ENCODE results near the gene ZNF862.

Gene ZNF862

DNA sequence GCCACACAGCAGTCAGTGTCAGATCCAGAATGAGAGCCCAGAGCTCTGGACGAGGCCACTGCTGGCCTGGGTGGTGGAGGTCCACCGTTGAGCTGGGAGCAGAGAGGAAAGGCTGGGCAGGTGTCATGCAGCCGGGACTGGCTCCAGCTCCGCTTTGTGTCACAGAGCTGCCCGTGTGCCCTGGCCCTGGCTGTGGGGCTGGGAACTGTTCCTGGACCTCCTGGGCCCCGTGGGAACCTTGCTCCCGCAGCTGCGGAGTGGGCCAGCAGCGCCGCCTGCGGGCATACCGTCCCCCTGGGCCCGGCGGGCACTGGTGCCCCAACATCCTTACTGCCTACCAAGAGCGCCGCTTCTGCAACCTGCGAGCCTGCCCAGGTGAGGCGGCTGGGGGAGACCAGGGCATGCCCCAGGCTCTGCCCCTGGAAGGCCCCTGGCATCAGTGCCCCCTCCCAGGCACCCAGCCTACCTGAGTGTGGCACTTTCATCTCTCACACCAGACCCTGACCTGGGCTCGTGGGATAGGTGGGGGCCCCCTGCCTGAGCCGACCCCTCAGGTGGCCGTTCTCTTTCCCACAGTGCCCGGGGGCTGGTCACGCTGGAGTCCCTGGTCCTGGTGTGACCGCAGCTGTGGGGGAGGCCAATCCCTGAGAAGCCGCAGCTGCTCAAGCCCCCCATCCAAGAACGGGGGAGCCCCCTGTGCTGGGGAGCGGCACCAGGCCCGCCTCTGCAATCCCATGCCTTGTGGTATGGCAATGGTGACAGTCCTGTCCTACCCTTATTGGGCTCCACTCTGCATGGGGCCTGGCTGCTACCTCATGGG, 18.8 kb upstream of the ZNF862 start:
- Histone ChIP-seq H3K4me1 (ENCODE audit: control insufficient read depth in 1 of 2, insufficient read depth in 2 of 2, low read length in 2 of 2) (no peaks in the 10 kb centered on the region), H3K9me3 (ENCODE audit: control insufficient read depth in 1 of 2, low read length in 2 of 2) (no peaks in the 10 kb centered on the region), H3K27me3 (ENCODE audit: low read depth, low read length) (no peaks in the 10 kb centered on the region), H3K4me3 (ENCODE audit: low read depth in 1 of 2, low read length in 2 of 2) (no peak overlapping the region), H3K27ac (ENCODE audit: low read length) (no peak overlapping the region), H3K36me3 (ENCODE audit: control insufficient read depth in 1 of 2, insufficient read depth in 2 of 2, low read length in 2 of 2) (no peaks in the 10 kb centered on the region)

DNA sequence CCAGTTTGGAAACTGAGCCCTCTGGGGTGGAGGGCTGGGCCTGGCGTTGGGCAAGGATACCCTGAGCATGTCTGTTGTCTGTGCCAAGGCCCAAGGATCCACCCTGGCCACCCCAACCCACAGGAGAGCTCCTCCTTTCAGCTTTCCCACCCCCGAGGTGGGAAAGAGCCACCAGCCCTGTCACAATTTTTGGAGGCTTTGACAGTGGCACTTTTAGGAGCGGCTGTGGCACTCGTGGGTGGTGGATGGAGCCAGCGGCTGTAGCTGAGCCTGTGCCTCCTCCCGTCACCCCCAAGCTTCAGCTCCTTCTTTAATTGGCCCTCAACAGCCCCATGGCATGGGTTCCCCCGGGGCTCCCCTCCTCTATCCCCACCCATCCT, 18.2 kb upstream of the ZNF862 start:
- Histone ChIP-seq H3K4me1 (ENCODE audit: control insufficient read depth in 1 of 2, insufficient read depth in 2 of 2, low read length in 2 of 2) (no peaks in the 10 kb centered on the region), H3K4me3 (ENCODE audit: low read depth in 1 of 2, low read length in 2 of 2) (no peak overlapping the region), H3K27me3 (ENCODE audit: low read depth, low read length) (no peaks in the 10 kb centered on the region), H3K9me3 (ENCODE audit: control insufficient read depth in 1 of 2, low read length in 2 of 2) (no peaks in the 10 kb centered on the region), H3K27ac (ENCODE audit: low read length) (no peak overlapping the region), H3K36me3 (ENCODE audit: control insufficient read depth in 1 of 2, insufficient read depth in 2 of 2, low read length in 2 of 2) (no peaks in the 10 kb centered on the region)

DNA sequence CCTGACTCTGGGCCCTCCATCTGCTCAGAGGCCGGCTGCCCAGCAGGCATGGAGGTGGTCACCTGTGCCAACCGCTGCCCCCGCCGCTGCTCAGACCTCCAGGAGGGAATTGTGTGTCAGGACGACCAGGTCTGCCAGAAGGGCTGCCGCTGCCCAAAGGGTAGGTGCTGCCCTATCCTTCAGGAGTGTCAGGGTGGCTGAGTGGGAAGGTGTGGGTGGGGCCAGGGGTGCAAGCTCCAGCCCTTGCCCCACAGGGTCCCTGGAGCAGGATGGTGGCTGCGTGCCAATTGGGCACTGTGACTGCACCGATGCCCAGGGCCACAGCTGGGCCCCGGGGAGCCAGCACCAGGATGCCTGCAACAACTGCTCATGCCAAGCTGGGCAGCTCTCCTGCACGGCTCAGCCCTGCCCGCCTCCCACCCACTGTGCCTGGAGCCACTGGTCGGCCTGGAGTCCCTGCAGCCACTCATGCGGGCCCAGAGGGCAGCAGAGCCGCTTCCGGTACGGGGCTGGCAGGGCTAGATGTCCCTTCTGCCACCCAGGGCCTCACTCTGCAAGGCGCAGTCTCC, 17.5 kb upstream of the ZNF862 start:
- Histone ChIP-seq H3K9me3 (ENCODE audit: control insufficient read depth in 1 of 2, low read length in 2 of 2) (no peaks in the 10 kb centered on the region), H3K36me3 (ENCODE audit: control insufficient read depth in 1 of 2, insufficient read depth in 2 of 2, low read length in 2 of 2) (no peaks in the 10 kb centered on the region), H3K27ac (ENCODE audit: low read length) (no peak overlapping the region), H3K27me3 (ENCODE audit: low read depth, low read length) (no peaks in the 10 kb centered on the region), H3K4me3 (ENCODE audit: low read depth in 1 of 2, low read length in 2 of 2) (no peak overlapping the region), H3K4me1 (ENCODE audit: control insufficient read depth in 1 of 2, insufficient read depth in 2 of 2, low read length in 2 of 2) (no peaks in the 10 kb centered on the region)

DNA sequence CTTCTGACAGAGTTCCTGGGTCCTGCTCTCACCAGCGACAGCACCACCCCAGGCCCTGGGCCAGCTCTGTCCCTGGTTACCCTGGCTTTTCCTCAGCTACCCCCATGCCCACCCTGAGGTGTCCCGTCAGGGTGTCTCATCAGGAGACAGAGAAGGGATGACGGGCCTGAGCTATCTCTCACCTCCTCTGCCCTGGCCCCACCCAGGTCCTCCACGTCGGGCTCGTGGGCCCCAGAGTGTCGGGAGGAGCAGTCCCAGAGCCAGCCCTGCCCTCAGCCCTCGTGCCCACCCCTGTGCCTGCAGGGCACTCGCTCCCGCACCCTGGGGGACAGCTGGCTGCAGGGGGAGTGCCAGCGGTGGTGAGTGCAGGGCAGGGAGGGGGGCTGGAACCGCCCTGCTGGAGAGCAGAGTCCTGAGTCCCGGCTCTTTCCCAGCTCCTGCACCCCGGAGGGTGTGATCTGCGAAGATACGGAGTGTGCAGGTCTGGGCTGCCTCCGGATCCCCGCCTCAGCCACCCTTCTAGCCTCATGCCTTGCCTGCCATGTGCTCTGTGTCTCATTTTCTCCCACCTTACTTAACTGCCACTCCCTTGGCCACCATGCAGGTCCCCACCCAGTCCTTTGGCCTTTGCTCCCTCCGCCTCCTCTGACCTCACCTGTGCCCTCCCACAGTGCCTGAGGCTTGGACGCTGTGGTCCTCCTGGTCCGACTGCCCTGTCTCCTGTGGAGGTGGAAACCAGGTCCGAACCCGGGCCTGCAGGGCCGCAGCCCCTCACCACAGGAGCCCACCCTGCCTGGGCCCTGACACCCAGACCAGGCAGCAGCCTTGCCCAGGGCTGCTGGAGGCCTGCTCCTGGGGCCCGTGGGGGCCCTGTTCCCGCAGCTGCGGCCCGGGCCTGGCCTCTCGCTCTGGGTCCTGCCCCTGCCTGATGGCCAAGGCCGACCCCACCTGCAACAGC, 16.7 kb upstream of the ZNF862 start:
- H3K4me3 ChIP-seq (ENCODE audit: low read depth in 1 of 2, low read length in 2 of 2) = no peak overlapping the region

DNA sequence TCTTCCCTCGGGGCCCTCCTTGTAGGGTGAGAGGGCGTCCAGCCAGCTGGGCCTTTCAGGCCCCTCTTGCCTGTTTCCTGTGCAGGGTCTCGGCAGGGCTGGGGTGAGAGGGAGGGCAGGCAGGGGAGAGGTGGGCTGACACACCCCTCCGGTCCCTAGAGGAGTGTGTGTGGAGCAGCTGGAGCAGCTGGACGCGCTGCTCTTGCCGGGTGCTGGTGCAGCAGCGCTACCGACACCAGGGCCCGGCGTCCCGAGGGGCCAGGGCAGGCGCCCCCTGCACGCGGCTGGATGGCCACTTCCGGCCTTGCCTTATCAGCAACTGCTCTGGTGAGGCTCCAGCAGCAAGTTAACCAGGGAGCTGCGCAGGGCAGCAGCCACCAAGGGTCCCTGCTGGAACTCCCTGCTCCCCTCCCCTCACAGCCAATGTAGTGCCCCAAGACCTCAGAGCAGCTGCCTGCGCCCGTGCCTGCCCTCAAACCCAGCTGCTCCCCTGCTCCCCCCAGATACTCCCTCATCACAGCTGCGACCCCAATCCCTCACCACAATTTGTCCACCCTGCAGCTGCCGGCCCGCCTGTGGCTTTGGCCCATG, 15.7 kb upstream of the ZNF862 start:
- no peaks in the 10 kb centered on the region for H3K27me3 ChIP-seq (ENCODE audit: low read depth, low read length)
- H3K9me3 ChIP-seq (ENCODE audit: control insufficient read depth in 1 of 2, low read length in 2 of 2) = no peaks in the 10 kb centered on the region
- H3K4me1 ChIP-seq (ENCODE audit: control insufficient read depth in 1 of 2, insufficient read depth in 2 of 2, low read length in 2 of 2) = no peaks in the 10 kb centered on the region
- H3K36me3 ChIP-seq (ENCODE audit: control insufficient read depth in 1 of 2, insufficient read depth in 2 of 2, low read length in 2 of 2) = no peaks in the 10 kb centered on the region
- no peak overlapping the region for H3K27ac ChIP-seq (ENCODE audit: low read length)
- H3K4me3 ChIP-seq (ENCODE audit: low read depth in 1 of 2, low read length in 2 of 2) = no peak overlapping the region

More for the DNA sequence above, 16.7 kb upstream of the ZNF862 start:
- no peaks in the 10 kb centered on the region for H3K27me3 ChIP-seq (ENCODE audit: low read depth, low read length)
- no peak overlapping the region for H3K27ac ChIP-seq (ENCODE audit: low read length)
- H3K9me3 ChIP-seq (ENCODE audit: control insufficient read depth in 1 of 2, low read length in 2 of 2) = no peaks in the 10 kb centered on the region
- no peaks in the 10 kb centered on the region for H3K4me1 ChIP-seq (ENCODE audit: control insufficient read depth in 1 of 2, insufficient read depth in 2 of 2, low read length in 2 of 2)
- no peaks in the 10 kb centered on the region for H3K36me3 ChIP-seq (ENCODE audit: control insufficient read depth in 1 of 2, insufficient read depth in 2 of 2, low read length in 2 of 2)

DNA sequence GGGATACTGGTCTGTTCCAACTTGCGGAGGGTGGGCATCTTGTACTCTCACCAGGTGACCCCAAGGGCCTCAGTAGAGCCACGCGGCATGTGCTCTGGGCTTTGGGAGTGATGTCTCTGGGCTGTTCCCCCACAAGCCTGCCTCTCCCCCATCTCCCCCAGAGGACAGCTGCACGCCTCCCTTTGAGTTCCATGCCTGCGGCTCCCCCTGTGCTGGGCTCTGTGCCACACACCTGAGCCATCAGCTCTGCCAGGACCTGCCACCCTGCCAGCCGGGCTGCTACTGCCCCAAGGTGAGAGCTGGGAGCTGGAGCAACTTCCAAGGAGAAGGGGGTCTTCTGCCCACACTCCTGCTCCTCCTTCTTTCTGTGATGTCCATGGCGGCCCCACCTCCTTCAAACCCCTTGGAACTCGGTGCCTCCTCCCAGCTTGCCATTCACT, 15.0 kb upstream of the ZNF862 start:
- no peak overlapping the region for H3K27ac ChIP-seq (ENCODE audit: low read length)
- H3K9me3 ChIP-seq (ENCODE audit: control insufficient read depth in 1 of 2, low read length in 2 of 2) = no peaks in the 10 kb centered on the region
- no peak overlapping the region for H3K4me3 ChIP-seq (ENCODE audit: low read depth in 1 of 2, low read length in 2 of 2)
- no peaks in the 10 kb centered on the region for H3K27me3 ChIP-seq (ENCODE audit: low read depth, low read length)
- no peaks in the 10 kb centered on the region for H3K4me1 ChIP-seq (ENCODE audit: control insufficient read depth in 1 of 2, insufficient read depth in 2 of 2, low read length in 2 of 2)
- H3K36me3 ChIP-seq (ENCODE audit: control insufficient read depth in 1 of 2, insufficient read depth in 2 of 2, low read length in 2 of 2) = no peaks in the 10 kb centered on the region

DNA sequence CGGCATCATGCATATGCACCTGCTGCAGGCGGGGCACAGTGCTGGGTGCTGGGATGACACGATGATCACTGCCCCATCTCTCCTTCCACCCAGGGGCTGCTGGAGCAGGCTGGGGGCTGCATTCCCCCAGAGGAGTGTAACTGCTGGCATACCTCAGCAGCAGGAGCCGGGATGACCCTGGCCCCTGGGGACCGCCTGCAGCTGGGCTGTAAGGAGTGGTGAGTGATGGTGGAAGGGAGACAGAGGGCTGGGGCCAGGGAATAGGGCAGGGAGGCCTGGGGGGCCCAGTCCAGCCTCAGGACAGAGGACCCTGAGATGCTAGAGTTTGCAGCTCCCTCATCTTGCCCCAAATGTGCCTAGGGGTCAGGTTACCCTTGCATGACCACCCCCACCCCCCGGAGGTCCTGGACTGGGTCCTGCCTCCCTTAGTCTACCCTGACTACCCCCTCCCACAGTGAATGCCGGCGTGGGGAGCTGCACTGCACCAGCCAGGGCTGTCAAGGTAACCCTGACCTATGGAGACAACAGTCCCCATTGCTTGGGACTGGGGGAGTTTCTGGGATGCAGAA, 14.5 kb upstream of the ZNF862 start:
- Histone ChIP-seq H3K9me3 (ENCODE audit: control insufficient read depth in 1 of 2, low read length in 2 of 2) (no peaks in the 10 kb centered on the region), H3K27ac (ENCODE audit: low read length) (no peak overlapping the region), H3K36me3 (ENCODE audit: control insufficient read depth in 1 of 2, insufficient read depth in 2 of 2, low read length in 2 of 2) (no peaks in the 10 kb centered on the region), H3K4me3 (ENCODE audit: low read depth in 1 of 2, low read length in 2 of 2) (no peak overlapping the region), H3K27me3 (ENCODE audit: low read depth, low read length) (no peaks in the 10 kb centered on the region), H3K4me1 (ENCODE audit: control insufficient read depth in 1 of 2, insufficient read depth in 2 of 2, low read length in 2 of 2) (no peaks in the 10 kb centered on the region)

DNA sequence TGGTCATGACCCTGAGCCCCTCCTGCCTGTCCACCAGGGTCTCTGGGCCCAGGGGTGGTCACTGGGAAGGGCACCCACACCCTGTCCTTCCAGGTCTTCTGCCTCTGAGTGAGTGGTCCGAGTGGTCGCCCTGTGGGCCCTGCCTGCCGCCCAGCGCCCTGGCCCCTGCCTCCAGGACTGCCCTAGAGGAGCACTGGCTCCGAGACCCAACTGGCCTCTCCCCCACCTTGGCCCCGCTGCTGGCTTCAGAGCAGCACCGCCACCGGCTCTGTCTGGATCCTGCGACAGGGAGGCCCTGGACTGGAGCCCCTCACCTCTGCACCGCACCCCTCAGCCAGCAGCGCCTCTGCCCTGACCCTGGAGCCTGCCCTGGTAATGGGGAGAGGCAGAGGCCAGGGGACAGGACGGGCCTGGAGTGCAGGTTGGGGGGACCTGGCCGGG, 13.9 kb upstream of the ZNF862 start:
- no peaks in the 10 kb centered on the region for H3K27me3 ChIP-seq (ENCODE audit: low read depth, low read length)
- no peak overlapping the region for H3K27ac ChIP-seq (ENCODE audit: low read length)
- H3K4me1 ChIP-seq (ENCODE audit: control insufficient read depth in 1 of 2, insufficient read depth in 2 of 2, low read length in 2 of 2) = no peaks in the 10 kb centered on the region
- H3K9me3 ChIP-seq (ENCODE audit: control insufficient read depth in 1 of 2, low read length in 2 of 2) = no peaks in the 10 kb centered on the region
- no peaks in the 10 kb centered on the region for H3K36me3 ChIP-seq (ENCODE audit: control insufficient read depth in 1 of 2, insufficient read depth in 2 of 2, low read length in 2 of 2)
- H3K4me3 ChIP-seq (ENCODE audit: low read depth in 1 of 2, low read length in 2 of 2) = no peak overlapping the region

DNA sequence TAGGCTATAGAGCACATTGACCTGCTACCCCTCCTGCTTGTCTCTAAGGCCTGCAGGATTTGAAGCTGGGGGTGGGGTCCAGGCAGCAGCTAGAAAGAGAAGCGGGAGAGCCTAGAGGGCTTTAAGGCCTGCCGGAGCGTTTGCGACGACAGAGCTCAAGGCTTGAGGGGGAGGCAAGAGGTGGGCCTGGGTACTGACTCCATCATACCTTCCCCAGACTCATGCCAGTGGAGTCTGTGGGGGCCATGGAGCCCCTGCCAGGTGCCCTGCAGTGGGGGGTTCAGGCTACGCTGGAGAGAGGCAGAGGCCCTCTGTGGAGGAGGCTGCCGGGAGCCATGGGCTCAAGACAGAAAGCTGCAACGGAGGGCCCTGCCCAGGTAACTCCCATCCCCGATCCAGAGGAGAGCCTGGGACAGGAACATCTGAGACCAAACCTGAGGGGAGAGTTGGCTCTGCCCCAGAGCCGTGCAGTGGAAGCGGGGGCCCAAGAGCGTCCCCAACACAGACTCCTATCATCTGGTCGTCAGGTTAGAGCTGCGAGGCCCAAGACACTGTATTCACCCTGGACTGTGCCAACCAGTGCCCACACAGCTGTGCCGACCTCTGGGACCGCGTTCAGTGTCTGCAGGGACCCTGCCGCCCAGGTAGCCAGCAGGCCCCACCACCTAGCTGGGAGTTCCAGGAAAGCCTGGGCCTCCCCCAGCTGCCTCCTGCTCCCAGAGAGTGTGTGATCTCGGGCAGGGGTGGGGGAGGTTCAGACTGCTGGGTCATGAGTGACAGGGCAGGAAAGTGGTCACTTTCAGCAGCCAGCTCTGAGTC, 13.2 kb upstream of the ZNF862 start:
- Histone ChIP-seq H3K4me3 (ENCODE audit: low read depth in 1 of 2, low read length in 2 of 2) (no peak overlapping the region), H3K27me3 (ENCODE audit: low read depth, low read length) (no peaks in the 10 kb centered on the region), H3K9me3 (ENCODE audit: control insufficient read depth in 1 of 2, low read length in 2 of 2) (no peaks in the 10 kb centered on the region), H3K27ac (ENCODE audit: low read length) (no peak overlapping the region), H3K4me1 (ENCODE audit: control insufficient read depth in 1 of 2, insufficient read depth in 2 of 2, low read length in 2 of 2) (no peaks in the 10 kb centered on the region), H3K36me3 (ENCODE audit: control insufficient read depth in 1 of 2, insufficient read depth in 2 of 2, low read length in 2 of 2) (no peaks in the 10 kb centered on the region)

DNA sequence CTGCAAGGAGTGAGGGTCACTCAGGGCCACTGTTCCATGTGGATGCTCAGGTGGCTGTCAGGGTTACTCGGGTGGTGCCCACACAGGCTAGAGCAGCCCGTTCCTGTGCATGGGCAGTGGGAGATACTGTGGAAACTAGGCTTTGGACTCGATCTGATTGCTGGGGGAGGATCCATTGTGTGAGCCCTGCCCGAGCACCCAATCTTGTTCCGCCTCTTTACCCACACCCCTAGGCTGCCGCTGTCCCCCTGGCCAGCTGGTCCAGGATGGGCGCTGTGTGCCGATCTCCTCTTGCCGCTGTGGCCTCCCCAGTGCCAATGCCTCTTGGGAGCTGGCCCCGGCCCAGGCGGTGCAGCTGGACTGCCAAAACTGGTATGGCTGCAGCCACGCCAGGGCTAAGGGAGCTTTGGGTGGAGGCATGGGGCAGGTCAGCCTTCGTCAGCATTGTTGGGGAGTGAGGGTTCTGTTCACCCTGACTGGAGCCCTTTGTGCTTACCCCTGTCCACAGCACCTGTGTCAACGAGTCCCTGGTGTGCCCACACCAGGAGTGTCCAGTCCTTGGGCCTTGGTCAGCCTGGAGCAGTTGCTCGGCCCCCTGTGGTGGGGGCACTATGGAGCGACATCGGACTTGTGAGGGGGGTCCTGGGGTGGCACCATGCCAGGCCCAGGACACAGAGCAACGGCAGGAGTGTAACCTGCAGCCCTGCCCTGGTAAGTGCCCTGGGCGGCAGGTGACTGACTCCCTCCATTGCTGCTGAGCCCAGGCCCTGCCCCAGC, 12.4 kb upstream of the ZNF862 start:
- no peaks in the 10 kb centered on the region for H3K9me3 ChIP-seq (ENCODE audit: control insufficient read depth in 1 of 2, low read length in 2 of 2)
- no peak overlapping the region for H3K4me3 ChIP-seq (ENCODE audit: low read depth in 1 of 2, low read length in 2 of 2)
- H3K36me3 ChIP-seq (ENCODE audit: control insufficient read depth in 1 of 2, insufficient read depth in 2 of 2, low read length in 2 of 2) = no peaks in the 10 kb centered on the region
- H3K27me3 ChIP-seq (ENCODE audit: low read depth, low read length) = no peaks in the 10 kb centered on the region
- H3K4me1 ChIP-seq (ENCODE audit: control insufficient read depth in 1 of 2, insufficient read depth in 2 of 2, low read length in 2 of 2) = no peaks in the 10 kb centered on the region
- no peak overlapping the region for H3K27ac ChIP-seq (ENCODE audit: low read length)
